CD4-positive, alpha-beta T cell treated with Interleukin-6 at 100 ng/mL for 8 hours (primary cell): Measurements from ENCODE around the gene TM4SF5.
"Not testable (repeated sequence)": the region's sequence is repeated elsewhere in the genome, so short reads cannot be mapped to it uniquely, and the experiment has no call there.

Experiments used
- DNase-seq: peaks from one replicate; pipeline ENCODE4 v3.0.0-alpha.2; 2020; ENCODE audit warnings: mixed read lengths, low spot score

TM4SF5 gene

GRCh38 chr17:4789951-4790704 lies 18.4 kb downstream of the TM4SF5 start:
- DNase-seq, result peak; percentile 80

DNA sequence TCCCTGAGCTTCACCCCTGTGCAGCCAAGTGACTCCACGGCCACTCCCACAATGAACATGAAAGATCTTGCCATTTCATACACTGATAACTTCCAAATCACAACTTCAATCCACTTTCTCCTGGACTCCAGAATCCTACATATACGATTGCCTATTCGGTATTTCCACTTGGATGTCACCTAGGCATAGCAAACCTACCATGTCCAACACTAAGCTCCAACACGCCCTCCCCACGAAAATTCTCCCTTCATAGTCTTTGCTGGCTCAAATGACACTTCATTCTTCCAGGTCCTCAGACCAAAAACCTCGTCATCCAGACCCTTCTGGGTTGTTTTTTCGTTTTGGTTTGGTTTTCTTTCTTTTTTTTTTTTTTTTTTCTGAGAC lies 19.0 kb downstream of the TM4SF5 start:
- DNase-seq, result no peak

- DNase-seq, result no peak
Observed at GRCh38 chr17:4795168-4795567, 23.5 kb downstream of the TM4SF5 start.

- DNase-seq, result no peak
Observed at GRCh38 chr17:4796552-4796920, 24.9 kb downstream of the TM4SF5 start.

DNA sequence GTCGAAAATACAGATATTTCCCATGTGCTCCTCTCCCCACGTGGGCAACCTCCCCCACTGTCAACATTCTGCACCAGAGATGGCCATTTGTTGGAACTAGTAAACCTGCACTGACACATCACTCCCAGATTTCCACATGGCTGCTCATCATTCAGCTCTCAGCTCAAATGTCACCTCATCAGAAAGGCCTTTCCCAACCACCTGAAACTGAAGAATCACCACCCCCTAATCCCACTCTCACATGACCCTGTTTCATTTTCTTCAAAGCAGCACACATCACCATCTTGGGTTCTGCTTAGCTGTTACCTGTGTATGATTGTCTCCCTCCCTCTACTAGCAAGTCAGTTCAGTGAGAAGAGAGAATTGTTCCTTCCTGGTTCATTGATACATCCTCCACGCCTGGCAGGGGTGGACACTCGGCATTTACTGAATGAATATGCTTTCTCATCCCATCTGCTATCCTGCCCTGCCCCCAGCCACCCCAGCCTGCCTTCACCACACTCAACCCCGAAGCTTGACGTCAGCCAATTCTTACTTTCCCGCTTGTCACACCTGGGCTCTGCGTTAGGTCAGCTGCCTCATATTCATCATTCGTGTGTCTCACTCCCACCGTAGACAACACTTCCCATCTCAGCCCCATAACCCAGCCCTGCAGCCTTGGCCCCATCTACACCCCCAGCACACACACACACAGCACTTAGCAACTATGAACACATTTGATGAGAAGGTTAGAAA lies 28.9 kb downstream of the TM4SF5 start:
- DNase-seq, result no peak

DNA sequence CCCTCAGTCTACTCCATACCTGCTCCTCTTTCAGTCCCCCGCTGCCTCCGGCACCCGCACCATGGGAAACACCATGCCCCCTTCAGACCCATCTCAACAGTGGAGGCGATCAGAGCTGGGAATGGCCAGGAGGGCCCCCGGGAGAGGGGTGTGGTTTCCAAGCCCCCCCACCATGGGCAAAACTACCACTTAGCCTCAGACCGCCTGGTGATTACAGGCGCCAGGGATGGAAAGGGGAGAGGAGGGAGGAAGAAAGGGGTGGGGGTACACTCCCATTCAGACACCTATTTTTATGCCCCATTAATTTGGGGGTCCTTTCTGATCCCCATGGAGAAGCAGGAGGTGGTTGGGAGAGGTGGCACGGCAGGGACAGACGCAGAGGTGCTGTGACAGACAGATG lies 30.5 kb downstream of the TM4SF5 start, which contains the start of gene C17orf114:
Gene C17orf114 (minus strand): TSS at position 101 of the 400 bp plus-strand sequence.
- no peak for DNase-seq

DNA sequence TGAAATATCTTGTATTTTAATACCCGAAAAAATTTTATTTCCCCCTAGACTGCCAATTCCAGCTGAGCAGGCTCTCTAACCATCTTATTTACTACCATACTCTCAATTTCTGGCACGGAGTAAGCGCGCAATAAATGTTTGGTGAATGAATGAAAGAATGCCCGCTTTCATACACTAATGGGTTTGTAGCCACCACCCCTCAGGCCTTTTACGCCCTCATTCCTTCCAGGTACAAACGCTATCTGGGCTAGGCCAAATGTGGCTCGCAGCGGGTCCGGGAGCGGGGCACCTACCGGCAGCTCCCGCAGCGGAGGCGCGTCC lies 34.7 kb downstream of the TM4SF5 start:
- DNase-seq, result no peak

DNA sequence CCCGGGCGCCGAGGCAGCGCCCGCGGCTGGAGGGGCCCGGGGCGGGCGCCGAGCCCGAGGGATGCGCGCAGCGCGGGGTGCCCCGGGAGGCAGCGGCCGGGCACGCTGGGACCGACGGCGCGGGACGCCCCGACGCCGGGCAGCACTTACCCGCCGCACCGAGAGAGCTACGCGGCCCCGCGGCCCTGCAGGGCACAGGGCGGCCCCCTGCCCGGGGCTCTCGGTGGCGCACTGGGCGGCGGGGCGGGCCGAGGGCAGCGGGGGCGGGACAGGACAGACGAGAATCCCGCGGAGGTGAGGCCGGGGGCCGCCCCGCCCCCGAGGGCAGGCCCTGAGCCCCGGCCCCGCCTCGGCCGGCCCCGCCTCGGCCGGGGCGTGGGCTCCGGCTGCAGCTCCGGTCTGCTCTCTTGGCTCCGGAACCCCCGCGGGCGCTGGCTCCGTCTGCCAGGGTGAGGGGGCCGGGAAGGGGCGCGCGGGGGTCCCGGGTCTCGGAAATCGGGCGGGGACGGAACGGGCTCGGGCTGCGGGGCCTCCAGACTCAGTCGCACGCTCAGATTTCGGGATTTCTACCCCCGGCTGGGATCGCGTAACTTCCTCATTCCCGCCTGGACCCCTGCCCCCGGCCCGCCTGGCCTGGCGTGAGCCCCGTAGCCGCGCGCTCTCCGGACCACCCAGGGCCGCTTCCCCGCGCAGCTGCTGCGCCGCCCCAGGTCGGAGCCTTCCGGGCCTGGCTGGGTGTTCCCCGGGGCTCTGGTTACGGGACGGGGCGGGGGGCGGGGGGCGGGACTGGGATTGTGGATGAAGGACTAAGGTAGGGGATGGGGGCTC lies 35.3 kb downstream of the TM4SF5 start, which contains the start of gene PLD2:
Gene PLD2 (plus strand): TSS at position 376 of the 828 bp plus-strand sequence. CDS start 621 bp downstream, outside the sequence.
- DNase-seq, result peak; percentile 86

DNA sequence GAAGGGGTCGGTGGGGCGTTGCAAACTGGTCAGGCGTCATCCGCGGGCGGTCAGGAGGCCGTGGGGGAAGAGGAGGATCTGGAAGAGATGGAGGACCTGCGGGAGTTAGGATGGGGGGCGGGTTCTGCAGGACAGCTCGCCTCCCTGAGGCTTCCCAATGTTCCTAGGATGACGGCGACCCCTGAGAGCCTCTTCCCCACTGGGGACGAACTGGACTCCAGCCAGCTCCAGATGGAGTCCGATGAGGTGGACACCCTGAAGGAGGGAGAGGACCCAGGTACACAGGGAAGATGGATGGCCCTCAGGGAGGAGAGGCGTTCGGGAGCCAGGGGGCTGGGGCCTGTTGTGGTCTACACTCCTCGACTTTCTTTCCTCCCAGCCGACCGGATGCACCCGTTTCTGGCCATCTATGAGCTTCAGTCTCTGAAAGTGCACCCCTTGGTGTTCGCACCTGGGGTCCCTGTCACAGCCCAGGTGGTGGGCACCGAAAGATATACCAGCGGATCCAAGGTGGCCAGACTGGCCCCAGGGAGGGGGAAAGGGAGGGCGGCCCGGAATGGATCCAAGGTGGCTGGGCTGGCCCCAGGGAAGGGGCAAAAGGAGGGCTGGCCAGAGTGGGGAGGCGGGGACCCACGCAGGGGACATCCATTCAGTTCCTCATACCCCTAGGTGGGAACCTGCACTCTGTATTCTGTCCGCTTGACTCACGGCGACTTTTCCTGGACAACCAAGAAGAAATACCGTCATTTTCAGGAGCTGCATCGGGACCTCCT lies 36.1 kb downstream of the TM4SF5 start:
- DNase-seq, result no peak

- no peak for DNase-seq
Observed at GRCh38 chr17:4808378-4808767, 36.7 kb downstream of the TM4SF5 start.

- no peak for DNase-seq
Observed at GRCh38 chr17:4810696-4811290, 39.1 kb downstream of the TM4SF5 start.

DNA sequence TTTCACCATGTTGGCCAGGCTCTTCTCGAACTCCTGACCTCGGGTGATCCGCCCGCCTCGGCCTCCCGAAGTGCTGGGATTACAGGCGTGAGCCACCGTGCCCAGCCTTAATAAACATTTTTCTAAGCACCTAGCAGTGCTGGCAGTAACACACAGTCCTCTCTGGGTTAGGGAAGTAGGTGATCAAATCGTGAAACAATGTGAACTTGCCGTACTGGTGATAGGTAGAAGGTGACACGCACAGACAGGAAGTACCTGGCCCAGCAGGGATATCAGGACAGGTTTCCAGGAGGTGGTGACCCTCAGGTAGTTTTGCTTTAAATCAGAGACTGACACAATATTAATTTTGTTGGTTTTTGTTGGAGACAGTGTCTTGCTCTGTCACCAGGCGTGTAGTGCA lies 39.8 kb downstream of the TM4SF5 start:
- no peak for DNase-seq

- no peak for DNase-seq
Observed at GRCh38 chr17:4812690-4813089, 41.0 kb downstream of the TM4SF5 start.

GRCh38 chr17:4815043-4815675 lies 43.5 kb downstream of the TM4SF5 start:
- DNase-seq, result no peak

DNA sequence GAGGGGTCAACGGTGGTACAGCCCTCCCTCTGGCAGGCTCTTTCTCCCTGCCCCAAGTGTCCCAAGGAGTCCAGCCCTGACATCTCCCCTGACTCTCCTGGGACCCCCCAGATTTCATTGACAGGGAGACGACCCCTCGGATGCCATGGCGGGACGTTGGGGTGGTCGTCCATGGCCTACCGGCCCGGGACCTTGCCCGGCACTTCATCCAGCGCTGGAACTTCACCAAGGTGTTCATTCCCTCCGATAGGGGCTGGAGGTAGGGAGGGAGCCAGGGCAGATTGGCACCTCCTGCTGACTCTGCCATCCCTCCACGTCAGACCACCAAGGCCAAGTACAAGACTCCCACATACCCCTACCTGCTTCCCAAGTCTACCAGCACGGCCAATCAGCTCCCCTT lies 45.1 kb downstream of the TM4SF5 start:
- no peak for DNase-seq

DNA sequence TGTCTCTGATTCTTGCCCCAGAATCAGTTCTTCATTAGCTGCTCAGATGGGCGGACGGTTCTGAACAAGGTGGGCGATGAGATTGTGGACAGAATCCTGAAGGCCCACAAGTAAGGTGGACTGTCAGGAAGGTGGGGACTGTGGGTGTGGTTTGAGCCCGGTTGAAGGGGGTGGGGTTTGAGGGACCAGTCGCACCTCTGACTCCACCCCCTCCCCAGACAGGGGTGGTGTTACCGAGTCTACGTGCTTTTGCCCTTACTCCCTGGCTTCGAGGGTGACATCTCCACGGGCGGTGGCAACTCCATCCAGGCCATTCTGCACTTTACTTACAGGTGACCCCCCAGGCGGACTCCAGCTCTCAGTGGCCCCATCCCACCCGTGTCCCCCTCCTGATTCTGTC lies 46.6 kb downstream of the TM4SF5 start:
- no peak for DNase-seq

DNA sequence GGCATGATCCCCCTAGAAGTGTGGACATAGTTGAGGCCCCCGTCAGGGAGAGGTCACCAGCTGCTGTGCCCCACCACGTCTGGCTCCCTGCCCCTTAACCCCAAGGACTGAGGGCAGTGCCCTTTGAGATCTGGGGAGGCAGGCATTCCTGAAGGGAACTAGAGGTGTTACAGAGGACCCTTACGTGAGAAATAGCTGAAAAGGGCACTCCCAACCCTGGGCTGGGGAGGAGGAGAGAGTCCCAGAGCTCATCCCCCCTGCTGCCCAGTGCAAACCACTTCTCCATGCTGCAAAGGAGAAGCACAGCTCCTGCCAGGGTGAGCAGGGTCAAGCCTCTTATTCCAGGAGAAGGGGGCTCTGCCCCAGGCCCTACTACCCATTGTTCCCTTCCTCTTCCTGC lies 51.1 kb downstream of the TM4SF5 start:
- no peak for DNase-seq

DNA sequence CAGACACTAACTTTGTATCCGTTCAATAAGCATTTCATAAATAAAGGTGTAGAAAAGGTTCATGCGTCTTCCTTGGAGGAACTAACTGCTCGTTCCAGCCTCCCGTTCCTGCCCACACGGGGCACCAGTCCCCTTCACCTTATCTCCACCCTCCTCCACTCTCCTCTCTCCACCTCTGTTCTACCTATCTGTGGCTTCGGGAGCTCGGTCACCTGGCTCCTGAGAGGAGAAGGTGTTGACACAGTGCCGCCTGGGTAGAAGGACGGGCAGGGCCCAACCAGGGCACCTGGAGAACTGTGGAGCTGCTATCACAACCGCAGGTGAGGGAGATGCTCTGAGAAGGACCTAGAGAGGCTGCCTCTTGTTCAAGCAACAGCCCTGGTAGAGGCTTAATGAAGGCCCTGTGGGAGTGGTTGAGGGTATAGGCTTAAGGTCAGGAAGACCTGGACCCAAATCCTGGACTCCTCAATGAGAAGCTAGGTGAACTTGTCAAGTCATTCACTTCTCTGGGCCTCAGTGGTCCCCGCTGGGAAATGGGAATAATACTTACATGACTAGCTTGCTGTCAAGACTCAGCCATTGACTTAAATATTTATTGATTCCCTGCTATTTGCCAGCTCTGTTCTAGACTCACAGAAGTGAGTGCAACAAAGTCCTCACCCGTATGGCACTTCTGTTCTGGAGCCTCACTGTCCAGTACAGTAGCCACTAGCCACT lies 51.8 kb downstream of the TM4SF5 start:
- DNase-seq, result no peak

GRCh38 chr17:4827399-4827798 lies 55.7 kb downstream of the TM4SF5 start:
- DNase-seq, result no peak

- not testable (repeated sequence) for DNase-seq
Observed at GRCh38 chr17:4832829-4833177, 61.1 kb downstream of the TM4SF5 start.
